ENCODE results near the gene PSMD8. TPM values are rescaled to one million over a fixed set of nuclear protein-coding genes. Genes with fewer than 3 reads are reported as not detected.

The PSMD8 gene
- total RNA-seq, 2 experiments from 2014 or later: 169 to 238 TPM

DNA sequence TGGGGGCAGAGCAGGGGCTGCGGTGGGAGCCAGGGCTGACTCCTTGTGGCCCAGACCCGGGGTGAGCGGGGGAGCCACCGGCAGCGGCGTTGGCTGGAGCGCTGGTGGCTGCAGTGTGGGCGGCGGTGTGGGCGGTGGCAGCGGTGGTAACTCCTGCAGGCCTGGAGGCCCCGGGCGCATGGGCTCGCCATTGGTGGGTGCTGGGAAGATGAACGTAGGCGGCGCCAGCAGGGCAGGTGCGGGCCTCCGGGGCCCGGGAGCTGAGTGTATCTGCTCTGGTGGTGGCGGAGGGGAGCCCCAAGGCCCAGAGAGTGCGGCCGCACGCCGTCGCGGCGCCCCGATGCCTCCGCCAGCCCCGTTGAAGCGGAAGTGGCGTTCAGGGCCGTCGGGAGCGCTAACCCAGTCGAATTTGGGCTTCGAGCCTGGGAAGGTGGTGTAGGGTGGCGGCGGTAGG, 11.5 kb downstream of the PSMD8 start:
- no peak overlapping the region for H3K4me3 ChIP-seq (ENCODE audit: low read depth, low read length, poor library complexity, severe bottlenecking)
- ChIA-PET CTCF (ENCODE audit: unreplicated experiment) (no interaction called here), POLR2A (no interaction called here)
- H3K27ac ChIP-seq (ENCODE audit: low read depth, low read length, poor library complexity, severe bottlenecking): no peak overlapping the region
- H3K4me2 ChIP-seq (ENCODE audit: low read length): no peak overlapping the region
- intact Hi-C loops (cut with micrococcal nuclease; ENCODE audit: unreplicated experiment): no loop called here
- peaks cover 35% of the 10 kb centered on the region for H3K36me3 ChIP-seq (ENCODE audit: insufficient read depth, low read length)
- no peak for DNase-seq (ENCODE audit: low spot score)
- no peaks in the 10 kb centered on the region for H4K20me1 ChIP-seq (ENCODE audit: insufficient read depth, low read length)
- H3K4me1 ChIP-seq (ENCODE audit: insufficient read depth, low read length, poor library complexity, severe bottlenecking): peaks cover 9% of the 10 kb centered on the region
- no peaks in the 10 kb centered on the region for H3K9me3 ChIP-seq (ENCODE audit: low read length)
- BruUV-seq (replicated peaks): no TSS peak
- no peaks in the 10 kb centered on the region for H3K79me2 ChIP-seq (ENCODE audit: insufficient read depth, low read depth, low read length)
- H3K9me2 ChIP-seq (ENCODE audit: insufficient read depth, low read length): no peaks in the 10 kb centered on the region
- no peak overlapping the region for H2AFZ ChIP-seq (ENCODE audit: low read length)
- TF ChIP-seq EZH2phosphoT487 (IDR thresholded peaks at IDR 0.05; ENCODE audit: borderline replicate concordance, low read depth, low read length) (no peak), CTCF (conservative IDR thresholded peaks at IDR 0.05; ENCODE audit: low read length) (no peak)

- Histone ChIP-seq H3K4me3 (ENCODE audit: low read depth, low read length, poor library complexity, severe bottlenecking) (no peak overlapping the region), H3K4me1 (ENCODE audit: insufficient read depth, low read length, poor library complexity, severe bottlenecking) (peaks cover 9% of the 10 kb centered on the region), H3K27ac (ENCODE audit: low read depth, low read length, poor library complexity, severe bottlenecking) (no peak overlapping the region), H4K20me1 (ENCODE audit: insufficient read depth, low read length) (no peaks in the 10 kb centered on the region), H3K9me2 (ENCODE audit: insufficient read depth, low read length) (no peaks in the 10 kb centered on the region), H3K36me3 (ENCODE audit: insufficient read depth, low read length) (peaks cover 29% of the 10 kb centered on the region; the same call in 1 of the 2 replicates), H2AFZ (ENCODE audit: low read length) (no peak overlapping the region), H3K79me2 (ENCODE audit: insufficient read depth, low read depth, low read length) (no peaks in the 10 kb centered on the region), H3K9me3 (ENCODE audit: low read length) (no peaks in the 10 kb centered on the region), H3K4me2 (ENCODE audit: low read length) (no peak overlapping the region)
- CTCF ChIA-PET (ENCODE audit: unreplicated experiment): no interaction called here
- BruUV-seq (replicated peaks): no TSS peak
- no peak for DNase-seq (ENCODE audit: low spot score)
- intact Hi-C loops (cut with micrococcal nuclease; ENCODE audit: unreplicated experiment): no loop called here
- POLR2A ChIA-PET: interaction anchor here (2.2 kb wide), 1 partner anchor 16 kb away, joined by 10 read pairs; the partner anchor contains the start of gene FAM98C
- TF ChIP-seq EZH2phosphoT487 (IDR thresholded peaks at IDR 0.05; ENCODE audit: borderline replicate concordance, low read depth, low read length) (no peak), CTCF (conservative IDR thresholded peaks at IDR 0.05; ENCODE audit: low read length) (no peak)
Observed at GRCh38 chr19:38386300-38386970, 12.1 kb downstream of the PSMD8 start.

- no peak for DNase-seq (ENCODE audit: low spot score)
- Histone ChIP-seq H3K27ac (ENCODE audit: low read depth, low read length, poor library complexity, severe bottlenecking) (no peak overlapping the region), H3K9me2 (ENCODE audit: insufficient read depth, low read length) (no peaks in the 10 kb centered on the region), H3K79me2 (ENCODE audit: insufficient read depth, low read depth, low read length) (no peaks in the 10 kb centered on the region), H4K20me1 (ENCODE audit: insufficient read depth, low read length) (no peaks in the 10 kb centered on the region), H3K4me3 (ENCODE audit: low read depth, low read length, poor library complexity, severe bottlenecking) (peak overlapping the region; percentile 62), H2AFZ (ENCODE audit: low read length) (no peak overlapping the region), H3K4me1 (ENCODE audit: insufficient read depth, low read length, poor library complexity, severe bottlenecking) (peaks cover 9% of the 10 kb centered on the region), H3K36me3 (ENCODE audit: insufficient read depth, low read length) (peaks cover 23% of the 10 kb centered on the region; the same call in 1 of the 2 replicates), H3K9me3 (ENCODE audit: low read length) (no peaks in the 10 kb centered on the region), H3K4me2 (ENCODE audit: low read length) (peak overlapping the region; percentile 66)
- TF ChIP-seq CTCF (conservative IDR thresholded peaks at IDR 0.05; ENCODE audit: low read length): no peak
- TF ChIP-seq EZH2phosphoT487 (IDR thresholded peaks at IDR 0.05; ENCODE audit: borderline replicate concordance, low read depth, low read length): no peak
- ChIA-PET POLR2A (interaction anchor here (0.8 to 2.2 kb wide), 5 partner anchors 9 to 41 kb away, joined by 4 to 11 read pairs (median 5); partner anchors contain the start of genes FAM98C and PSMD8), CTCF (ENCODE audit: unreplicated experiment) (no interaction called here)
- no TSS peak for BruUV-seq (replicated peaks)
- intact Hi-C loops (cut with micrococcal nuclease; ENCODE audit: unreplicated experiment): no loop called here
Observed at GRCh38 chr19:38386971-38387549, 12.7 kb downstream of the PSMD8 start.
